GM13976 (cell line): Measurements from ENCODE around the gene MAGEB6.

ENCODE experiments used
- DNase-seq: peaks from one replicate; pipeline ENCODE4 v3.0.0; 2012; ENCODE audit warnings: low spot score
- CTCF ChIP-seq: IDR thresholded peaks from 2 replicates; pipeline ENCODE4 v1.5.1; 2012; ENCODE audit warnings: borderline replicate concordance, mild to moderate bottlenecking; ENCODE audit not compliant: insufficient read depth; ENCODE audit errors: extremely low read depth, missing control alignments, control extremely low read depth
- in situ Hi-C: fragments of 300-500 bp; cut with MboI; formaldehyde crosslinking; loops from one replicate; pipeline ENCODE4 v1.12.0; 2022; ENCODE audit warnings: low sequenced_read_pairs, mixed read lengths, inconsistent platforms; ENCODE audit not compliant: unreplicated experiment

MAGEB6 gene

GRCh38 chrX:26219351-26219750, 27.1 kb downstream of the MAGEB6 start:
- no peak for TF ChIP-seq CTCF
- in situ Hi-C loops, result no loop called here
- DNase-seq, result no peak

- DNase-seq, result no peak
- TF ChIP-seq CTCF, result no peak
- in situ Hi-C loops, result no loop called here
Measured at GRCh38 chrX:26234177-26234576, 41.9 kb downstream of the MAGEB6 start.
